HUES6 (cell line): ENCODE measurements around the gene FMNL2.
"Not testable (repeated sequence)": the region's sequence is repeated elsewhere in the genome, so short reads cannot be mapped to it uniquely, and the experiment has no call there.

Source experiments
- H3K27ac ChIP-seq: 2 replicates; pipeline ENCODE4 v1.7.0; 2013; ENCODE audit warnings: low read depth, mild to moderate bottlenecking, low read length, inconsistent platforms
- H3K27me3 ChIP-seq: 2 replicates; pipeline ENCODE4 v1.6.1; 2013; ENCODE audit warnings: low read length; ENCODE audit not compliant: control insufficient read depth, insufficient read depth
- H3K36me3 ChIP-seq: 2 replicates; pipeline ENCODE4 v1.6.1; 2013; ENCODE audit warnings: low read length; ENCODE audit not compliant: control insufficient read depth, insufficient read depth
- H3K4me1 ChIP-seq: 2 replicates; pipeline ENCODE4 v1.6.1; 2013; ENCODE audit warnings: low read length; ENCODE audit not compliant: control insufficient read depth, insufficient read depth
- H3K4me3 ChIP-seq: 2 replicates; pipeline ENCODE4 v1.5.1; 2013; ENCODE audit warnings: low read depth, low read length
- H3K9ac ChIP-seq: one replicate; pipeline ENCODE4 v1.6.1; 2013; ENCODE audit warnings: mild to moderate bottlenecking, low read length
- H3K9me3 ChIP-seq: 2 replicates; pipeline ENCODE4 v1.6.1; 2013; ENCODE audit warnings: low read depth, low read length; ENCODE audit not compliant: control insufficient read depth, insufficient read depth

FMNL2 gene

GRCh38 chr2:152513681-152514080 lies 178.7 kb downstream of the FMNL2 start:
- H3K4me3 ChIP-seq: no peak overlapping the region
- H3K27me3 ChIP-seq: no peaks in the 10 kb centered on the region
- H3K9ac ChIP-seq: no peak overlapping the region
- H3K36me3 ChIP-seq: no peaks in the 10 kb centered on the region
- peaks cover 6% of the 10 kb centered on the region; the same call in 1 of the 2 replicates for H3K4me1 ChIP-seq
- no peak overlapping the region for H3K27ac ChIP-seq
- no peaks in the 10 kb centered on the region for H3K9me3 ChIP-seq

DNA sequence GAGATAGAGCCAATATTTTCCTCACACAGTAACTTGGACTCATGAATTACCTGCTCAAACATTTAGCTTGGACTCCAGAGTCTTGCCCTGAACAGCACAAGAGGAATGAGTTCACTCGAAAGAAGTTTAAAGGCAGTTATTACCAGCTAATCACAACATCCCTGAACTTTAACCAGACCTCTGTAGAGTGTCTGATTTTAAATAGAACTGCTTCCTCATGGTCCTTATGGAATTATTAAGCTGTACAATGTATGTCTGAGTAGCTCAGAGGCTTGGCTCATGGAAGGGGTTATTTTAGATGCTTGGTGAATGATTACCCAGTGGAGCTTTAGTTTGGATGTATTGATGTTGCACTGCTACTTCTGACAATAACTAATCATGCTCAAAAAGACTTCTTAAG lies 183.1 kb downstream of the FMNL2 start:
- no peaks in the 10 kb centered on the region for H3K36me3 ChIP-seq
- no peak overlapping the region for H3K4me3 ChIP-seq
- no peak overlapping the region for H3K9ac ChIP-seq
- H3K27ac ChIP-seq: no peak overlapping the region
- H3K27me3 ChIP-seq: no peaks in the 10 kb centered on the region
- H3K4me1 ChIP-seq: peaks cover 8% of the 10 kb centered on the region; the same call in 1 of the 2 replicates
- H3K9me3 ChIP-seq: no peaks in the 10 kb centered on the region

GRCh38 chr2:152518641-152519580 lies 183.9 kb downstream of the FMNL2 start:
- Histone ChIP-seq H3K27me3 (no peaks in the 10 kb centered on the region), H3K4me3 (no peak overlapping the region), H3K27ac (0 out of 2 replicates have a peak overlapping the region, but pooled peaks have one; percentile 28), H3K4me1 (peaks cover 8% of the 10 kb centered on the region; the same call in 1 of the 2 replicates), H3K9me3 (no peaks in the 10 kb centered on the region), H3K36me3 (no peaks in the 10 kb centered on the region), H3K9ac (no peak overlapping the region)

GRCh38 chr2:152519581-152519952 lies 184.6 kb downstream of the FMNL2 start:
- no peaks in the 10 kb centered on the region for H3K36me3 ChIP-seq
- H3K4me1 ChIP-seq: peaks cover 8% of the 10 kb centered on the region; the same call in 1 of the 2 replicates
- H3K27ac ChIP-seq: no peak overlapping the region
- H3K4me3 ChIP-seq: no peak overlapping the region
- H3K9me3 ChIP-seq: no peaks in the 10 kb centered on the region
- H3K9ac ChIP-seq: no peak overlapping the region
- no peaks in the 10 kb centered on the region for H3K27me3 ChIP-seq

DNA sequence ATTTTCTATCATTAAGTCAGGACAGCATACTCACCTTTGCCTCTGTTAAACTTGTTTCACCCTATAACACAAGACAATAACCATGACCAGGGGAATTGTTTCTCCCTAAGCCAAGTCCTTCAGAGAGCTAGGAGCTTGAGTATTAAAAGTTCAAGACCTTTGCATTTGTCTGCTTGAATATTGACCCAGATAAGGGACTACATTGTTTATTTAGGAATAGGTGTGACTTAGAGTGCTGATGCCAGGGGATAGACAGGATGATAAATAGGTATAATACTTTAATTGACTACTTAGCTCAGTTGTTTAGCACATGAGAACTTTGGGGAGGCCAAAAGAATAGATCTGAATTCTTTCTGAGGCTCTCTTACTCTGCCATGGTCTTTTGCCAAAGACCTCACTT lies 185.8 kb downstream of the FMNL2 start:
- H3K9me3 ChIP-seq: no peaks in the 10 kb centered on the region

GRCh38 chr2:152522446-152522845 lies 187.5 kb downstream of the FMNL2 start:
- H3K9me3 ChIP-seq, H3K9ac ChIP-seq, H3K4me3 ChIP-seq, H3K36me3 ChIP-seq, H3K27me3 ChIP-seq, H3K27ac ChIP-seq: not testable (repeated sequence)
- H3K4me1 ChIP-seq: peaks cover 17% of the 10 kb centered on the region; the same call in 1 of the 2 replicates

More for the DNA sequence above, 185.8 kb downstream of the FMNL2 start:
- Histone ChIP-seq H3K27ac (no peak overlapping the region), H3K36me3 (no peaks in the 10 kb centered on the region), H3K27me3 (no peaks in the 10 kb centered on the region), H3K4me1 (peaks cover 14% of the 10 kb centered on the region; the same call in 1 of the 2 replicates), H3K4me3 (no peak overlapping the region), H3K9ac (no peak overlapping the region)

DNA sequence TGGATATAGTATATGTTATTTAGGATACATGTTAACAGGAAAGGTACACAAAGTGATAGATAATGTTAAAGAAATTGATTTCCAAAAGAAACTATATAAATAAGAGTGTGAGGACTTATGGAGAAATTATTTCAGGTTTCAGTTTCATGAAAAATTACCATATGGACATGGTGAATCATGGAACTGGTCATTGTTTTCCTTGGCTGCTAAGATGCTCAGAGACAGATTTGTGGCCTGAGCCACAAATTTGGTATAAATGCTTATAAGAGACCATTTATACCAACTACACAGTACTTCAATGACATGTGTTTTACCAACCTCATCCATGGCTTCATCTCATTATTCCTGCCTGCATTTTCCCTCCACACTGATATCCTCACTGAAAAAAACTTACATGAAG lies 188.1 kb downstream of the FMNL2 start:
- Histone ChIP-seq H3K9me3 (no peaks in the 10 kb centered on the region), H3K36me3 (no peaks in the 10 kb centered on the region), H3K4me1 (peaks cover 17% of the 10 kb centered on the region), H3K27ac (no peak overlapping the region), H3K9ac (no peak overlapping the region), H3K27me3 (no peaks in the 10 kb centered on the region), H3K4me3 (no peak overlapping the region)

- H3K4me3 ChIP-seq: no peak overlapping the region
- H3K4me1 ChIP-seq: peaks cover 25% of the 10 kb centered on the region
- no peaks in the 10 kb centered on the region for H3K9me3 ChIP-seq
- H3K9ac ChIP-seq: no peak overlapping the region
- H3K27ac ChIP-seq: no peak overlapping the region
- H3K27me3 ChIP-seq: no peaks in the 10 kb centered on the region
- no peaks in the 10 kb centered on the region for H3K36me3 ChIP-seq
These were observed 190.4 kb downstream of the FMNL2 start for GRCh38 chr2:152525277-152525838.

- H3K36me3 ChIP-seq: no peaks in the 10 kb centered on the region
- H3K9me3 ChIP-seq: no peaks in the 10 kb centered on the region
- H3K9ac ChIP-seq: no peak overlapping the region
- H3K27me3 ChIP-seq: no peaks in the 10 kb centered on the region
- peaks cover 25% of the 10 kb centered on the region for H3K4me1 ChIP-seq
- no peak overlapping the region for H3K27ac ChIP-seq
- H3K4me3 ChIP-seq: no peak overlapping the region
These were observed 194.6 kb downstream of the FMNL2 start for GRCh38 chr2:152529420-152530115.

GRCh38 chr2:152532241-152532640 lies 197.3 kb downstream of the FMNL2 start:
- H3K27me3 ChIP-seq: no peaks in the 10 kb centered on the region
- H3K36me3 ChIP-seq: no peaks in the 10 kb centered on the region
- H3K4me1 ChIP-seq: peaks cover 17% of the 10 kb centered on the region; the same call in 1 of the 2 replicates
- no peak overlapping the region for H3K4me3 ChIP-seq
- H3K9ac ChIP-seq: no peak overlapping the region
- no peaks in the 10 kb centered on the region for H3K9me3 ChIP-seq
- no peak overlapping the region for H3K27ac ChIP-seq
